GM19193 (cell line): Measurements from ENCODE around the gene PTGIR.

Experiments
- POLR2A ChIP-seq: IDR thresholded peaks from 4 replicates; pipeline ENCODE4 v1.6.1; 2011; ENCODE audit not compliant: insufficient read depth, insufficient read length; ENCODE audit errors: extremely low read depth

The PTGIR gene

DNA sequence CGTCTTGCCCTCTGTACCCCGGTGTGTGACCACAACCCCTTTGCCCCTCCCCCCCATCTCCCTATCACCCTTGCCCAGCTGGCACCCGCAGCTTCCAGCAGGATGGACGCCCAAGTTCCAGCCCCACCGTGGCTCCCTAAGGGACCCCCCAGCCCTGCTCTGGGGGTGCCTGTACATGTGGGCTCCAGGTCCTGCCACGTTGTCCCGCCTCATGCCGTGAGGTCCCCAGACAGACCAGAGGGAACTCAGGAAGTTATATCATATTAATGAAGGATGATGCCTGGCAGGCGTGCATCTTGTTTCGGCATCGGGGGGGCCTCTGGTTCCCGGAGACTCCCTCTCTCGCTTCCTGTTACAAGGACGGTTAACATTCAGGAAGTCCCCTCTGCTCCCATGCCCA lies 1.6 kb upstream of the PTGIR start:
- TF ChIP-seq POLR2A = no peak

DNA sequence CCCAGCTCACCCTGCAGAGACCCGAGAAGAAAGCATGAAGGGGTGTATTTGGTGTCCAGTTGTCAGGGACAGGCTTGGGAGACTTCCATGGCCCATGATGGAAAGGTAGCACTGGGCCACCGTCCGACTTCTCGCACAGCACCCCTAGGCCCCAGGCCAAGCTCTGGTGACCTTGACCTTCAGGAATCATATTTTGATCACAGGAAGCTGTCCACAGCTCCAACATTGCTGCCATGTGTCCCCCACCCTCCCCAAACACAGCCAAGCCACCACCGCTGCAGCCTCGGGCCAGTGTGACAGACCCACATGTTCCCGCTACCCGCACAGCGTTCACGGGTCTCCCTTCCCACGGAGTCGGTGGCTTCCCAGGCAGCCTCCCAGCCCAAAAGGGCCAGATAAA lies 842 bp upstream of the PTGIR start:
- TF ChIP-seq POLR2A = no peak

DNA sequence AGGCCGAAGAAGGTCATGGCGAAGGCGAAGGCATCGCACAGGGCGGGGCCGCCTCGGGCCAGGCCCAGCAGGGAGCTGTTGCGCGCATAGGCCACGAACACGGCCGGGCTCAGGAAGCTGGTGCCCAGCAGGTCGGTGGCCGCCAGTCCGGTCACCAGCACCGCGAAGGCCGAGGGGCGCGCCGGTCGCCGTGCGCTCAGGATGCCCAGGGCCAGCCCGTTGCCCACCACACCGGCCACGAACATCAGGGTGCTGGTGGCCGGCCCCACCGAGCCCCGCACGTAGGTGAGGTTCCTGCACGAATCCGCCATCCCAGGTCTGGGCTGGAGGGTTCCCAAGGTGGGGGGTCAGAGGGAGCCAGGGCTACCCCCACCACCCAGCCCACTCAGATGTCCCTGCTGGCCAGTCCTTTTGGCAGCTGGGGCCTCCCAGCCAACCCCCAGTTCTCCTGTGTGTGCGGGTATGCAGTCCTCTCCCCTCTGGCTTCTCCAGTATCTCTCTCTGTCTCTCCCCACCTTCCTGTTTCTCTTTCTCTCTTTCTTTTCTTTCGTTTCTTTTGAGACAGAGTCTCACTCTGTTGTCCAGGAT lies 880 bp downstream of the PTGIR start:
- TF ChIP-seq POLR2A = no peak

DNA sequence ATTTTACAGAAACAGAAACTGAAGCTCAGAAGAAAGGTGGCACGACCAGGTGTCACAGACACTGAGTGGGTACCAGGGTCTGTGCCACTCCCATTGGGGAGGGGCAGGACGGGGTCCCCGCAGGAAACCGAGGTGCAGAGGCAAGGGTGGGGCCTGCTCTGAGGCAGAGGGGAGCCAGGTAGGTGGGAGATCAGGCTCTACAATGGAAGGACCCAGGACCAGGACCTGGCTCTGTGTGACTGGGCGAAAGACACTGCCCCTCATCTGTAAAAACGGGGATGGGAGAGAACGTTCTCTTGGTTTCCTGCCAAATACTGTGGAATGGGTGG lies 2.8 kb downstream of the PTGIR start:
- no peak for TF ChIP-seq POLR2A

DNA sequence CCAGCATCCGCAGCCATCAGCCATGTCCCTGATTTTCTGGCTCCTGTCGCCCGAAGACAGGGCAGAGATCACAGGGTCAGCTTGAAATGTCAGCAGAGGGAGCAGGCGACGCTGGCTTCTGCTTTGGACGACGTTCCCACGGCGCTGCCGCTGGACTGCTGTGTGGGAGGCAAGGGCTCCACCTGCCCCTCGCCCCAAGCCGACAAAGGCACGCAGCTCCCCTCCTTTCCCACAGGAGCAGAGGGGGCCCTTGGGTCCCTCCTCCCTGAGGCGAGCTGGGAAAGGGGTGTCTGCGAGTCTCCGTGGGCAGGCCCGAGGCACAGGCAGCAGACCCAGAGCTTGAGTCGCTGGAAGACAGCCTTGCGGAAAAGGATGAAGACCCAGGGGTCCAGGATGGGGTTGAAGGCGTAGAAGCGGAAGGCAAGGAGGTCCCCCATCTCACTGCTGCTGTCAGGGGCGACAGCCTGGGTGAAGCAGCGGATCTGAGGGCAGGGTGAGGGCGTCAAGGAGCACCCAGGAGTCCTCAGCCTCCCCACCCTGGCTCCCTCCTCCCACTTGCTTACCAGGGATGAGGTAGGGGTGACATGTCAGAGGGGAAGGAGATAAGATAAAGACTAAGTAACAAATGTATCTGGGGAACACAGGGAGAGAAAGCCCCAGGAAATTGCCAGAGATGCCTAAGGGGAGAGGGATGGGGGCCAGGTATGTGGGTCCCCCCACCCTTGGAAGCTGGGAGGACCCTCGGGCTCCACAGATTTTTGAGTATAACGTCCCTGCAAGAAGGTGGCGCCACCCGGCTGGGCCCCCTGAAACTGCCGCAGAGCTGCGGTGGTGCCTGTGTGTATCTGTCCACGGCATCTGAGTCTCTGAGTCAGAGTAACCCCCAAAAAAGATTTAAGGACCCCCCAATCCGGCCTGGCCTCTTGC lies 3.4 kb downstream of the PTGIR start:
- no peak for TF ChIP-seq POLR2A

DNA sequence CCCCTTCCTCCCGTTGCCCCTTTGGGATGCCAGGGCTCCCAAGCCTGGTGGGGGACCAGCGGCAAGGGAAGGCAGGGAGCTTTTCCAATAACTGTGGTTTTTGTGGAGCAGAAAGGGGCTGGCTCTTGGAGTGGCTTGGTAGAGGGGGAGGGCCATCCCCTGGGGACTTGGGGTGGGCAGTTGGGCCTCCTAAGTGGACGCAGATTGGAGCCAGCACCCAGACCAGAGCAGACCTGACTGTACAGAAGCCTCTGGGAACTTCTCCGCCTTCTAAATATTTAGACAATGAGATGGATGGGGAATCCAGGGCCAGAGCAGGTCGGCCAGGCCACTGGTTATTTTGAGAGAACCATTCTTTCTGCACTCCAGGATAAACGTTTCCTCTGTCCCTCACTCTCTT lies 4.2 kb downstream of the PTGIR start:
- no peak for TF ChIP-seq POLR2A

DNA sequence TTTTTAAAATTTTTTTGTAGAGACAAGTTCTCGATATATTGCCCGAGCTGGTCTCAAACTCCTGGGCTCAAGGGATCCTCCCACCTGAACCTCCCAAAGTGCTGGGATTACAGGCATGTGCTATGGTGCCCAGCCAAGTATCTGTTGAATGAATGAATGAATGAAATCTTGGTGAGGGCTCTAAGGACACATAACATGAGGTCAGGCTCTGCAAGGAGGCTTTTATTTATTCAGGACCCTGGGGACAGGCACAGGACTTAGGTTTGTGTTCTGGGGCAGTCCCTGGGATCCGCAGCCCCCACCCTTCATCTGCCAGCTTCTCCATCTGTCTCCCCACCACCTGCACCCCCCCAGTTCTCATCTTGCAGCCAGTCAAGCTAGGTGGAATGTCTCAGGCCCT lies 4.6 kb downstream of the PTGIR start:
- no peak for TF ChIP-seq POLR2A

DNA sequence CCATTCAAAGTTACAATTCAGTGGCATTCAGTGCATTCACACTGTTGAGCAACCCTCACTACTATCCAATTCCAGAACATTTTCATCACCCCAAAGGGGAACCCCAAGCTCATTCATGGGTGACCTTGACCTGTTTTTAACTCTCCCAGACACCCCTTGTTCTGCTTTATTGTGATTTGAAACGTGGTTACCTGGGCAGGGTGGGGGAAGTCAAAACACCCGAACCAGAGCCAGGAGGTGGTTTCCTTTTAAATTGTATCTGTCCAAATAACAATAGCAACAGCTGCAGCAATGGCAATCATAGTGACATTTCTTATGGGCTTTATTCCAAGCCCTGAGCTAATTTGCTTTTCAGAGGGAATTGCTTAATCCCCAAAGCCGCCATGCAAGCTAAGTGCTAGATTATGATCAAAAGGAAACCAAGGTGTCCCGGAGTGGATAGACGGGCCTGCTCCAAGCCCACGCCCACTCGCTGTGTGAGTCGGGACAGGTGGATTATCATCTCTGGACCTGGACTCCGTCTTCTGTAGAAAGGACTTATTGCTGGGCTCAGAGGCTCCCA lies 6.1 kb downstream of the PTGIR start:
- no peak for TF ChIP-seq POLR2A

DNA sequence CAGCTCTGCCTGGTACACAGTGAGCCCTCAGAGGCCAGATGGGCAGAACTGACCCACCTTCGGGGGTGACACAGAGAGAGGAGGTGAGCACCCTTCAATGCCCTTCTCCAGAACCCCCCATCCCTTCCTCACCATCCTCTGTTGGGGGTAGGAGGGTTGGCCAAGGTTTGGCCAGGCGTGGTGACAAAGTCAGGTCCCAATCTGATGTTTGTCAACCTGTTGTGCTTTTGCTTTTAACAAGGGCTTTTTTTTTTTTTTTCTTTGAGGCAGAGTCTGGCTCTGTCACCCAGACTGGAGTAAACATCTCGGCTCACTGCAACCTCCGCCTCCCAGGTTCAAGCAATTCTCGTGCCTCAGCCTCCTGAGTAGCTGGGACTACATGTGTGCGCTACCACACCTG lies 7.3 kb downstream of the PTGIR start:
- no peak for TF ChIP-seq POLR2A

DNA sequence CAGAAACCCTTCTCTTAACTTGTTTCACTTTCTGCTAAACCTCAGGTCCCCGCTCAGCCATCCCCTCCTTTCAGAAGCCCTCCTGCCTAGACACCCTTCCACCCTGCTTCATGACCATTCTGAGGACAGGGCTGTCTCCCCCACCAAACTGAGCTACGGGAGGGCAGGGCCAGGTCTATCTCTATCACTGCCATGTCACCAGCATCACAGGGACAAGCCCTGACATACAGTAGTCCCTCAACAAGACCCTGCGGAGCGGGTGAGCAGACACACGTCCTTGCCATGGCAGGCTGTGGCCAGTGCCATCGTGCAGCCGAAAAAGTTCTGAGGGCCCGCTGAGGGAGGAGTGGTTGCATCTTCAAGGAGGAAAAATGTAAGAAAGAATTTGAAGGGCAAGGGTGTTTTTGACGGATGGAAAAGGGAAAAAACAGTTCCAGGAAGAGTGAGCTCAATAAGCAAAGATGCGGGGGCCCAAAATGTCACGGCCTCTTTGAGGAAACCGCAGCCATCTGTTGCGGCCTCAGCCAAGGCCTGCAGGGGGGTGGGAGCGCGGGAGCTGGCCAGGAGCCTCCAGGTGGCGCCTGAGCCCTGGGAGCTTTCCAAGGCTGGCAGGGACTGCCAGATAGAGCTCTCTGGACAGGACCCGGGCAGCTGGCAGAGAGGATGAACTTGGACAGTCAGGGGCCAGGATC lies 8.1 kb downstream of the PTGIR start:
- no peak for TF ChIP-seq POLR2A

DNA sequence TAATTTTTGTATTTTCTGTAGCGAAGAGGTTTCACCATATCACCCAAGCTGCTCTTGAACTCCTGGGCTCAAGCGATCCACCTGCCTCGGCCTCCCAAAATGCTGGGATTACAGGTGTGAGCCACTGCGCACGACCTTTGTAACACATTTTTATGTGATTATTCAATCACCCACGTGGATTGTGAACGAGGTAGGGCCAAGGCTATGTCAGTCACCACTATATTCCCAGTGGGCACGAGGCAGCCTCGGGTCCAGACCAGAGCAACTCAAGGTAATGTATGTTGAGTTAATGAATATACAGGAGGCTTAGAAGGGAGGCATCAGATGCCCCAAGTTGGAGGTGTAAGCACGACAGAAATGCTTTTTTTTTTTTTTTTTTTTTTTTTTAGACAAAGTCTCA lies 8.9 kb downstream of the PTGIR start:
- TF ChIP-seq POLR2A = no peak

DNA sequence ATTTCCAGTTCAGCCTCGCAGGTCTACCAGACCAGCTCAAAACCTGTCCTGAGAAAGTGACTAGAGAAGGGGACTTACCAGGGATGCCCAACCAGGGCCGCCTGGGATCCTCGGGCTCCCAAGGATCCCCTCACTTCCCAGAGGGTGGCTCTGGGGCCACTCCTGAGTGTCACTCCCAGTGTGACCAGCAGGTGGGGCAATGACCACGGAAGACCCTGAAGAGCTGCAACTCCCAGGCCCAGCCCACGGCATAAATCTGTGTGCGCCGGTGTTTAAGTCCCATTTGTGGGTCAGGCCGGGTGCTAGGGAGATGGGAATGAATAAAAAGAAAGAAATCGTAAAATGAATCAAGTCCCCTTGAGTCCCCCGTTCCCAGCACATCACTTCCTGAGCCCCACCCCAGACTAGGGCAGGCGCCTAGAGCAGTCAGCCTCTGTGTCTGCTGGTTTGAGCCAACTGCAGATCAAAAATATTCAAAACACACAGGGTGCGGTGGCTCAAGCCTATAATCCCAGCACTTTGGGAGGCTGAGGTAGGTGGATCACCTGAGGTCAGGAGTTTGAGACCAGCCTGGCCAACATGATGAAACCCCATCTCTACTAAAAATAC lies 10.7 kb downstream of the PTGIR start:
- TF ChIP-seq POLR2A = no peak

DNA sequence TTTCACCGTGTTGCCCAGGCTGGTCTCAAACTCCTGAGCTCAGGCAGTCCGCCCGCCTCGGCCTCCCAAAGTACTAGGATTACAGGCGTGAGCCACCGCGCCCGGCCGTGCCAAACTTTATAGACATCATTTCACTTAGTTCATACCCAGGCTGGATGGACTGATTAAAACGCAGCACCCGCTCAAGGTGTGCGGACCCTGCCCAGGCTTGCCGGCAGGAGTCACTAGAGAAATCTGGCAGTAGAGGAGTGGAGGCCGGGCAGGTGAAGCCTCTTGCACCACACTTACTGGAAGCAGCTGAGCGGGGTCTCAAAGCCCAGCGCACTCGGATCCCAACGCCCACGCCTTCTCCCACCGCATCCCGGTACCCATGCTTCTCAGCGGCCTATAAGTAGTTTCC lies 11.4 kb downstream of the PTGIR start:
- TF ChIP-seq POLR2A = no peak

DNA sequence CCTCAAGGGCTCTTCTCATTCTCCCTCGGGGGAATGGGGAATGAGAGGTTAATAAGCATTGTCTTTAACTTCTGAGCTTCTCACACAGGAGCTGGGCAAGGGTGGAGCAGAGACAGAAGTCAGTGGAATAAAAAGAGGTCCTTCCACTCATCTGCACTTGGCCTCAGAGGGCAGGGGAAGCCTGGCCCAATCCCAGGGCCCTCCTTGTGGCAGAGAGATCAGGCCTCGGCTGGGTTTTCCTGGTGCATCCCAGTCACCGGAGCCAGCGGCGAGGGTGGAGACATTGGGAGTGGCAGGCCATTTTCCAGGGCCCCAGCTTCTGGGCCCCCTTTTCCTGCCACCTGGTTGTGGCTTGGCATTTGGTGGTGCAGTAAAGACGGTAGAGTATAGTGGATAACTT lies 13.1 kb downstream of the PTGIR start:
- TF ChIP-seq POLR2A = no peak
